ENCODE measurements around the gene ARHGAP21. TPM values are rescaled to one million over a fixed set of nuclear protein-coding genes. Genes with fewer than 3 reads are reported as not detected.

Gene ARHGAP21
- total RNA-seq, 1 experiment from 2014 or later, result 59.4 TPM

DNA sequence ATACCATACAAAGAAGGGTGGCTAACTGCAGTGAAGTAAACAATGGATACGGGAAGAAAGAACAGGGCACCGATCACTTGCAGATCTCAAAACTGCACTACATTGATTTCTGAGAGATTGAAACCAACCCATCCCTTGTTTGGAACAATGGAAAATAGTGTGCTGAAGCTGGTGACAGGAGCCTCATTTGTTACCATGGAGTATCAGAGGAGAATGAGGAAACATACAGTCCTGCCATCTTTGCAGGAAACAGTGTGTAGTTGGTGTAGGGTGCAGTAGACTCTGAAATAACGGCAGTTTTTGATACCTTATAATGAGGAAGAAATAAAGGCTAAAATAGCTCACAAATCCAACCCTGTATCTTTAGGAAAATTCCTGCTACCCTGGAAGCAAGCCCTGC lies 118.5 kb downstream of the ARHGAP21 start:
- no peak overlapping the region for H2BK12ac ChIP-seq (ENCODE audit: insufficient read length, low read depth, low read length)
- no peak for DNase-seq
- no peak overlapping the region for H3K4me2 ChIP-seq (ENCODE audit: insufficient read depth, insufficient read length, low read length)
- H3K79me1 ChIP-seq (ENCODE audit: insufficient read depth, low read depth, low read length, poor library complexity, severe bottlenecking), result no peaks in the 10 kb centered on the region
- H3K4ac ChIP-seq (ENCODE audit: low read depth, low read length), result no peak overlapping the region
- H4K5ac ChIP-seq (ENCODE audit: insufficient read length, low read depth, low read length), result no peak overlapping the region
- TF ChIP-seq, protein P1, sequence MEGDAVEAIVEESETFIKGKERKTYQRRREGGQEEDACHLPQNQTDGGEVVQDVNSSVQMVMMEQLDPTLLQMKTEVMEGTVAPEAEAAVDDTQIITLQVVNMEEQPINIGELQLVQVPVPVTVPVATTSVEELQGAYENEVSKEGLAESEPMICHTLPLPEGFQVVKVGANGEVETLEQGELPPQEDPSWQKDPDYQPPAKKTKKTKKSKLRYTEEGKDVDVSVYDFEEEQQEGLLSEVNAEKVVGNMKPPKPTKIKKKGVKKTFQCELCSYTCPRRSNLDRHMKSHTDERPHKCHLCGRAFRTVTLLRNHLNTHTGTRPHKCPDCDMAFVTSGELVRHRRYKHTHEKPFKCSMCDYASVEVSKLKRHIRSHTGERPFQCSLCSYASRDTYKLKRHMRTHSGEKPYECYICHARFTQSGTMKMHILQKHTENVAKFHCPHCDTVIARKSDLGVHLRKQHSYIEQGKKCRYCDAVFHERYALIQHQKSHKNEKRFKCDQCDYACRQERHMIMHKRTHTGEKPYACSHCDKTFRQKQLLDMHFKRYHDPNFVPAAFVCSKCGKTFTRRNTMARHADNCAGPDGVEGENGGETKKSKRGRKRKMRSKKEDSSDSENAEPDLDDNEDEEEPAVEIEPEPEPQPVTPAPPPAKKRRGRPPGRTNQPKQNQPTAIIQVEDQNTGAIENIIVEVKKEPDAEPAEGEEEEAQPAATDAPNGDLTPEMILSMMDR (conservative IDR thresholded peaks at IDR 0.05), result no peak
- no peak overlapping the region for H3K23ac ChIP-seq (ENCODE audit: insufficient read length, low read depth, low read length)
- Mint-ChIP-seq H3K4me1 (no peaks in the 10 kb centered on the region), H3K9me3 (no peaks in the 10 kb centered on the region), H3K4me3 (no peak overlapping the region), H3K27ac (no peak overlapping the region), H3K27me3 (ENCODE audit: low read depth) (no peaks in the 10 kb centered on the region), H3K36me3 (ENCODE audit: insufficient read depth in 1 of 3, low read depth in 3 of 3) (peaks cover 2 to 30% (median 19%) of the 10 kb centered on the region in 3 experiments; a peak in 6 of 7 replicates)
- no peak overlapping the region for H4K8ac ChIP-seq (replicated peaks; ENCODE audit: insufficient read length, low read depth, low read length)
- no peaks in the 10 kb centered on the region for H4K20me1 ChIP-seq (ENCODE audit: control insufficient read depth, insufficient read depth, insufficient read length)
- no CpG with 5 or more reads among the region's 3 CpGs for WGBS (ENCODE audit: extremely low coverage, insufficient read length, low lambda C conversion rate)
- no peak overlapping the region for H2AK5ac ChIP-seq (ENCODE audit: insufficient read length, low read length)
- no peaks in the 10 kb centered on the region for H3K27me3 ChIP-seq (ENCODE audit: insufficient read depth, low read length)
- no peak overlapping the region for H4K91ac ChIP-seq (ENCODE audit: insufficient read length, low read depth, low read length)
- no peaks in the 10 kb centered on the region for H3K9me3 ChIP-seq (ENCODE audit: control insufficient read depth, low read depth, low read length)
- H3K56ac ChIP-seq (ENCODE audit: insufficient read length, low read depth, low read length), result no peak overlapping the region
- H3T11ph ChIP-seq (ENCODE audit: low read length), result no peak overlapping the region
- no peaks in the 10 kb centered on the region for H3K79me2 ChIP-seq (ENCODE audit: insufficient read depth, low read length)
- H2BK5ac ChIP-seq (ENCODE audit: insufficient read length, low read length), result no peak overlapping the region
- H3K4me1 ChIP-seq (ENCODE audit: insufficient read depth, low read length), result no peaks in the 10 kb centered on the region
- H2AFZ ChIP-seq (ENCODE audit: low read length), result no peak overlapping the region
- no peak overlapping the region for H3K18ac ChIP-seq (ENCODE audit: insufficient read length, low read depth, low read length)
- H3K14ac ChIP-seq (ENCODE audit: insufficient read depth, low read length), result no peak overlapping the region
- H2BK20ac ChIP-seq (ENCODE audit: low read depth, low read length, poor library complexity, severe bottlenecking), result no peak overlapping the region
- no peak overlapping the region for H3K27ac ChIP-seq (ENCODE audit: insufficient read length, low read depth, low read length)
- no peaks in the 10 kb centered on the region for H3K23me2 ChIP-seq (ENCODE audit: insufficient read length, low read depth, low read length, poor library complexity, severe bottlenecking)
- no peak overlapping the region for H2BK15ac ChIP-seq (ENCODE audit: low read depth, low read length)
- no peak overlapping the region for H3K9ac ChIP-seq (ENCODE audit: extremely low read depth, insufficient read length, low read length)
- no peak overlapping the region for H2BK120ac ChIP-seq (ENCODE audit: low read depth, low read length, poor library complexity, severe bottlenecking)

Measured in H9 (cell line).